ENCODE measurements around the gene ESRRA. TPM values are rescaled to one million over a fixed set of nuclear protein-coding genes. Genes with fewer than 3 reads are reported as not detected.

The ESRRA gene
- total and polyA plus RNA-seq, 2 of the 4 experiments (the other 2 are of a cell fraction) = 10.2 to 15.0 TPM

DNA sequence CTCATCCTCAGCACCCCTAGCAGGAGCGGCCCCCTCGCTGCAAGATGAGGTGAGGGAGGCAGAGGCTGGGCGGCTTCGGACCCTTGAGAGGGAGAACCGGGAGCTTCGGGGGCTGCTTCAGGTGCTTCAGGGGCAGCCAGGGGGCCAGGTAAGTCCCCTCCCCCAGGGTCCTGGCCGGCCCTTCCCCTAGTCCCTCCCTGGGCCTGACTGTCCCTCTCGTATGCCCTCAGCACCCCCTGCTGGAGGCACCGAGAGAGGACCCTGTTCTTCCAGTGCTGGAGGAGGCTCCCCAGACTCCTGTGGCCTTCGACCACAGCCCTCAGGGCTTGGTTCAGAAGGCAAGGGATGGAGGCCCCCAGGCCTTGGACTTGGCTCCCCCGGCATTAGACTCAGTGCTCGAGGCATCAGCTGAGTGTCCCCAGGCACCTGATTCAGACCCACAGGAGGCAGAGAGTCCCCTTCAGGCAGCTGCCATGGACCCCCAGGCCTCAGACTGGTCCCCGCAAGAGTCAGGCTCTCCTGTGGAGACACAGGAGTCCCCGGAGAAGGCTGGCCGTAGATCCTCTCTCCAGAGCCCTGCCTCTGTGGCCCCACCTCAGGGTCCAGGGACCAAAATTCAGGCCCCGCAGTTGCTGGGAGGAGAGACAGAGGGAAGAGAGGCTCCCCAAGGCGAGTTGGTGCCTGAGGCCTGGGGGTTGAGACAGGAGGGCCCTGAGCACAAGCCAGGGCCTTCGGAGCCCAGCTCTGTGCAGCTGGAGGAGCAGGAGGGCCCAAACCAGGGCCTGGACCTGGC, 38.6 kb downstream of the ESRRA start (continued):
- TF ChIP-seq CHD1 (IDR thresholded peaks at IDR 0.05; ENCODE audit: low read depth, low read length) = no peak

DNA sequence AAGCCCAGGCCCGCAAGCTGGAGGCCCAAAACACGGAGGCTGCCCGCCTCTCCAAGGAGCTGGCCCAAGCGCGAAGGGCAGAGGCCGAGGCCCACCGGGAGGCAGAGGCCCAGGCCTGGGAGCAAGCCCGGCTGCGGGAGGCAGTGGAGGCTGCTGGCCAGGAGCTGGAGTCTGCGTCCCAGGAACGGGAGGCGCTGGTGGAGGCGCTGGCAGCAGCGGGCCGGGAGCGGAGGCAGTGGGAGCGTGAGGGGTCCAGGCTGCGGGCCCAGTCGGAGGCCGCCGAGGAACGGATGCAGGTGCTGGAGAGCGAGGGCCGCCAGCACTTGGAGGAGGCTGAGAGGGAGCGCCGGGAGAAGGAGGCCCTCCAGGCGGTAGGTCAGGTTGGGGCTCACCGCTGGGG, 39.5 kb downstream of the ESRRA start:
- Histone ChIP-seq H3K14ac (replicated peaks; ENCODE audit: low read depth, low read length) (no peak overlapping the region), H4K5ac (ENCODE audit: low read depth, low read length) (no peak overlapping the region), H3K4me1 (ENCODE audit: control insufficient read depth, insufficient read depth, low read length) (peaks cover 6% of the 10 kb centered on the region), H2AFZ (replicated peaks; ENCODE audit: low read length, poor library complexity) (no peak overlapping the region), H2BK15ac (ENCODE audit: low read depth, low read length) (no peak overlapping the region), H3K4me3 (ENCODE audit: insufficient read depth, low read depth, low read length) (no peak overlapping the region), H3K9me3 (ENCODE audit: control insufficient read depth, insufficient read depth, low read length) (no peaks in the 10 kb centered on the region), H4K8ac (ENCODE audit: low read depth in 2 of 2, low read length in 2 of 2) (no peak overlapping the region), H3K9me1 (ENCODE audit: insufficient read depth, low read length) (no peaks in the 10 kb centered on the region), H3K18ac (ENCODE audit: low read depth, low read length) (no peak overlapping the region), H3K27me3 (ENCODE audit: control insufficient read depth, insufficient read depth, low read length) (peaks cover 6% of the 10 kb centered on the region; the same call in 1 of the 2 replicates), H2AK5ac (ENCODE audit: low read depth, low read length) (no peak overlapping the region), H3K4ac (ENCODE audit: low read depth, low read length) (no peak overlapping the region), H2AK9ac (replicated peaks; ENCODE audit: low read depth, low read length, poor library complexity) (no peak overlapping the region), H2BK120ac (ENCODE audit: low read depth, low read length) (no peak overlapping the region), H2BK5ac (ENCODE audit: low read depth, low read length, poor library complexity, severe bottlenecking) (no peak overlapping the region), H3K9ac (ENCODE audit: low read depth, low read length) (no peak overlapping the region), H3K79me1 (ENCODE audit: low read depth in 1 of 2, low read length in 2 of 2) (no peaks in the 10 kb centered on the region), H3K23ac (ENCODE audit: low read depth, low read length) (no peak overlapping the region), H3K27ac (ENCODE audit: insufficient read depth, low read length) (no peak overlapping the region), H3K36me3 (ENCODE audit: control insufficient read depth, insufficient read depth, low read length) (no peaks in the 10 kb centered on the region), H4K20me1 (ENCODE audit: insufficient read depth, low read length) (no peaks in the 10 kb centered on the region), H3K4me2 (ENCODE audit: low read depth, low read length) (no peak overlapping the region), H2BK20ac (ENCODE audit: low read depth, low read length) (no peak overlapping the region), H3K56ac (ENCODE audit: extremely low read depth, insufficient read depth, low read length) (no peak overlapping the region), H4K91ac (ENCODE audit: insufficient read depth, low read depth, low read length) (no peak overlapping the region)
- ChIA-PET POLR2A (ENCODE audit: unreplicated experiment) (no interaction called here), CTCF (no interaction called here)
- BruUV-seq (replicated peaks) = no TSS peak
- intact Hi-C loops (cut with micrococcal nuclease) (no loop called here), in situ Hi-C loops (cut with MboI; ENCODE audit: low sequenced_read_pairs) (no loop called here), dilution Hi-C loops (cut with HindIII; ENCODE audit: low sequenced_read_pairs, unreplicated experiment) (no loop called here)
- WGBS, 2 experiments (ENCODE audit: extremely low coverage in 2 of 2, insufficient read length in 1 of 2) = 93% methylated on average over 25 of the region's 28 CpGs; no CpG with 5 or more reads in 1 of the 2 experiments
- TF ChIP-seq CHD1 (IDR thresholded peaks at IDR 0.05; ENCODE audit: low read depth, low read length) (no peak), RCOR1 (IDR thresholded peaks at IDR 0.05; ENCODE audit: insufficient replicate concordance, low read length) (no peak), RAD21 (IDR thresholded peaks at IDR 0.05; ENCODE audit: low read length) (no peak), BHLHE40 (IDR thresholded peaks at IDR 0.05; ENCODE audit: low read depth, low read length) (no peak), POLR2A (IDR thresholded peaks at IDR 0.05; ENCODE audit: low read depth, low read length) (no peak), MAZ (IDR thresholded peaks at IDR 0.05; ENCODE audit: borderline replicate concordance, low read depth, low read length) (no peak), NFE2L2 (IDR thresholded peaks at IDR 0.05; ENCODE audit: low read depth, low read length) (no peak), SMC3 (IDR thresholded peaks at IDR 0.05; ENCODE audit: low read depth, low read length) (no peak), MXI1 (IDR thresholded peaks at IDR 0.05; ENCODE audit: borderline replicate concordance, low read depth, low read length) (no peak)
- TF ChIP-seq, protein P1, sequence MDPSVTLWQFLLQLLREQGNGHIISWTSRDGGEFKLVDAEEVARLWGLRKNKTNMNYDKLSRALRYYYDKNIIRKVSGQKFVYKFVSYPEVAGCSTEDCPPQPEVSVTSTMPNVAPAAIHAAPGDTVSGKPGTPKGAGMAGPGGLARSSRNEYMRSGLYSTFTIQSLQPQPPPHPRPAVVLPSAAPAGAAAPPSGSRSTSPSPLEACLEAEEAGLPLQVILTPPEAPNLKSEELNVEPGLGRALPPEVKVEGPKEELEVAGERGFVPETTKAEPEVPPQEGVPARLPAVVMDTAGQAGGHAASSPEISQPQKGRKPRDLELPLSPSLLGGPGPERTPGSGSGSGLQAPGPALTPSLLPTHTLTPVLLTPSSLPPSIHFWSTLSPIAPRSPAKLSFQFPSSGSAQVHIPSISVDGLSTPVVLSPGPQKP (IDR thresholded peaks at IDR 0.05; ENCODE audit: borderline replicate concordance, low read depth, low read length) = no peak
- TF ChIP-seq, protein P2, sequence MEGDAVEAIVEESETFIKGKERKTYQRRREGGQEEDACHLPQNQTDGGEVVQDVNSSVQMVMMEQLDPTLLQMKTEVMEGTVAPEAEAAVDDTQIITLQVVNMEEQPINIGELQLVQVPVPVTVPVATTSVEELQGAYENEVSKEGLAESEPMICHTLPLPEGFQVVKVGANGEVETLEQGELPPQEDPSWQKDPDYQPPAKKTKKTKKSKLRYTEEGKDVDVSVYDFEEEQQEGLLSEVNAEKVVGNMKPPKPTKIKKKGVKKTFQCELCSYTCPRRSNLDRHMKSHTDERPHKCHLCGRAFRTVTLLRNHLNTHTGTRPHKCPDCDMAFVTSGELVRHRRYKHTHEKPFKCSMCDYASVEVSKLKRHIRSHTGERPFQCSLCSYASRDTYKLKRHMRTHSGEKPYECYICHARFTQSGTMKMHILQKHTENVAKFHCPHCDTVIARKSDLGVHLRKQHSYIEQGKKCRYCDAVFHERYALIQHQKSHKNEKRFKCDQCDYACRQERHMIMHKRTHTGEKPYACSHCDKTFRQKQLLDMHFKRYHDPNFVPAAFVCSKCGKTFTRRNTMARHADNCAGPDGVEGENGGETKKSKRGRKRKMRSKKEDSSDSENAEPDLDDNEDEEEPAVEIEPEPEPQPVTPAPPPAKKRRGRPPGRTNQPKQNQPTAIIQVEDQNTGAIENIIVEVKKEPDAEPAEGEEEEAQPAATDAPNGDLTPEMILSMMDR (conservative IDR thresholded peaks at IDR 0.05; ENCODE audit: low read depth, low read length) = no peak
- DNase-seq = no peak
- no peak for ATAC-seq (ENCODE audit: low read depth)

All from IMR-90 (cell line).